GOT3 (cell line): ENCODE measurements around the gene CST7.

Experiments used
- DNase-seq: peaks from one replicate; lab custom pipeline; 2025; ENCODE audit warnings: mixed read lengths; lab: John Stamatoyannopoulos, UW

CST7 gene

DNA sequence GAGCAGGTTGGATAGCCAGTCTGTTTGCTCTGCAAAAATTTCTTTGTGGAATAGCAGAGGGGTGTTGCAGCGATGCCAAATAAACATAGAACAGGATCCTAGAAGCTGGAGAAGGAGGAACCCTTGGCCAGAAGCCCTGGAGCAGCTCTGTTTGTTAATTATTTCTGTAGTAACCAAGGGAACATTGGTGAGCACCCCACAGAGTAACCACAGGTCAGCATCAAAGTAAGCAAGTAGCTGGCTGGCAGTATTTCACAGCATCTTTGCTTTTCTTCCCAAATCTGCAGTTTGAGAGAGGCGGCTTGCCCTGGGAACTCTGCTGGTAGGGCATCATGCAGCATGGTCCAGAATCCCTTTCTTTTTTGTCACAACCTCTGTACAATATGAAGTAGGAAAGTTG is 56.2 kb downstream of the CST7 start:
- DNase-seq = no peak

DNA sequence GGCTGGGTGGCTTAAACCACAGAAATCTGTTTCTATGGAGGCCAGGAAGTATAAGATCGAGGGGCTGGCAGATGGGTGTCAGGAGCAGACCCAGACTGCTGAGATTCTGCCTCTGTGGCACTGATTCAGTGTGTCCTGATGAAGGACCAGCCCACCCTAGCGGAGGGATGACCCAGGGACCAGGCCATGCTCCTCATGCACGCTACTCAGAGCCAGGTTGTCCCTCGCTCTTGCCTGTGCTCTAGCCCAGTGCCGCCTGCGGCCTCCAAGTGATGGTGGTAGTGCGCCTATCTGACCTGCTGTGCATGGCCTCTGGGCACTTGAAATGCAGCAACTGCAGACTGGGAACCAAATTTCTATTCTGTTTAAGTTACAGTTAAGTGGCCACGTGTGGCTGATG is 56.6 kb downstream of the CST7 start:
- no peak for DNase-seq

DNA sequence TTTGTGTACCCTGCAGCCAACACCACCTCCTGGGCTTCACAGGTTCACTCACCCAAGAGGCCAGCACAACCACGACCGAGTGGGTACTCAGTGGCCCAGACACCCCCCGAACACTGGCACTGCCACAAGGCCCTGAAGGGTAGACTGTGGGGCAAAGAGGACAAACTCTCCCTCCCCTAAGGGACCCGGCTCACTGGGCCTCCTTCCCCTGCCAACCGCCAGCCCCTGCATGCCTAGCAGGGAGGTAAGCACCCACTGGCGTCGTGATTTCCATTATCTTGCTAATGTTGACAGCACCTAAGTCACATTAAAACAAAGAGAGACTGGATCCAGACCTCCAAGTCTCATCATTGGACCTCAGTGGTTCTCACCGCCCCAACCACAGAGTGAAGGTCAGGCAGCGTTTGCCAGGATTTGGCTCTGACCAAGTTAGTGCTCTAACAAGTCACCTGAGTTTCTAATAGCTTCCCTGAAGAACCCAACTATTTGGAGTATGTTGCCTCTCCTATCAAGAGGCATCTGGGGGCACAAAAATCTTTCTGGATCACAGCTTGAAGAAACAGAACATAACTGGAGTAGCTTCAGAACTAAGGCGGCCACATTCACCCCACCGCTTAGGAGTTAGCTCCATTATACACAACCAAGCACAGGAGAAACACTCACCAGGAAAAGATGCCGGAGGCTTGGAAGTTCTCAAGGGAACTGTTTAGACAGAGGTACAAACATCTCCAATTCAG is 57.5 kb downstream of the CST7 start:
- DNase-seq = no peak

DNA sequence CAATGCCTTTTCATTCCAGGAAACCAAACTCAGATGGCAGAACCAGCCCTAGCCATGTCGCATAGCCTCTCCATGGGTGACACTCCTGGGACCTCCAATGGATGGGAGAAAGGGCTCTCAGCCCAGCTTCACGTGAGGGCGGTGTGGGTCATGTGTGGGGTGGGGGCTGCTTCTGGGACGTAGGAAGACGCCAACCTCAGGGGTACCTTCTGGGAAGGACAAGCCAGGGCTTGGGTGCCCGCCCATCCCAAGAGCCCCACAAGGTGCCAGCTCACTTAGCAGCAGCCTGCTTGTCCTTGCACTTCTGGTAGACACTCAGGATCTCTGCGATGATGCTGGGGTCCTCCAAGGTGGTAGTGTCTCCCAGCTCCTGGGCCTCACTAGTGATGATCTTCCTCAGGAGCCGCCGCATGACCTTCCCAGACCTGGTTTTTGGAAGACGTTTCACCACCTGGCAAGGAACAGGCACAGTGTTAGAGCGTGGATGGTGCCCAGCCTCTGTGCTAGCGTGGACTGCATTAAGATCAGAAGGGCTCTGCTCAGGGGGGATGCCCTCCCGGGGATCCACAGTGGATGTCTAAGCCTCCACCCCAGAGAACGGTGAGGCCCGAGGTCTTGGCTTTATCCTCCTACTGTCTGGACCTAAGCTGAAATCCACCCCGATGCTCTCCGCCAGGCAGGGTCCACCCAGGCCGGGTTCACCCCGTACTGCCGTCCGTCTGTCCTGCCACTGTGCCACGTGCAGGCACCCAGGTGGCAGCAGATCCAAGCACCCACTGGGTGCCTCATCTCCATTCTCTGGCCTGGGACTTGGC is 58.6 kb downstream of the CST7 start:
- DNase-seq = no peak

DNA sequence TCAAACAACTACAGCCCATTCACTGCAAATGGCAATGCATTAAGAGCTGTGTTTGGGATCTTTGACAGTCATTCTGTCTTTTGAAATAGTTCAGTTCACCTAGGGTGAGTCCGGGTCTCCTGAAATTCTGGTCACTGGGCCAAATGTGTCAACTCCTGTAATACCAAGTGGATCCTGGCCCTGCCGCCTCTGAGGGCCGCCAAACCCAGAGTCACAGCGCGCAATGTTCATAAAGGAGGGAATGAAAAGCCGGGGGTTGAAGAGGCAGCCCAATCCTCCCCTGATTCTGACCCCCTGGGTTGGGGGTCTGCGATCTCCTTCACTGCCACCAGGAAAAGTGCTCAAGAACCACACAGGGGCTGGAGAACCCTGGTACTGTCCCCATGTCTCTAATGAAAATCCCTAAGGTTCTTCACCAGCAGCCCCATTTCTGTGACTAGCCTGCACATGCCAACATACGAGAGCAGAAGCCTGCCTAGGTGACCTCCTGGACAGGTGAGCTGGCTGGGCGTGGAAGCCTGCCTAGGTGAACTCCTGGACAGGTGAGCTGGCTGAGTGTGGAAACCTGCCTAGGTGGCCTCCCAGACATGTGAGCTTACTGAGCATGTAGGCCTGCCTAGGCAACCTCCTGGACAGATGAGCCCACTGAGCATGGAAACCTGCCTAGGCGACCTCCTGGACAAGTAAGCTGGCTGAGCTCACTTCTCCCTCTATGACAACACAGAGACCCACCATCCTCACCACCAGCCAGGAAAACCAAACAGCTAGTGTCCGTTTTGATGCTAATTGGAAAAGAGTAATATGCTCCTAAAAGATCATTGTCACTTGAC is 59.5 kb downstream of the CST7 start:
- DNase-seq = no peak
